CD4-positive, alpha-beta T cell treated with Interleukin-17A for 1 hour (primary cell): ENCODE measurements around the gene HPCAL4.

ENCODE experiments used
- DNase-seq: peaks from one replicate; pipeline ENCODE4 v3.0.0-alpha.2; 2020

Gene HPCAL4

GRCh38 chr1:39673215-39673614, 18.0 kb downstream of the HPCAL4 start:
- no peak for DNase-seq

GRCh38 chr1:39672551-39672947, 18.7 kb downstream of the HPCAL4 start:
- DNase-seq, result peak; percentile 51

- no peak for DNase-seq
Measured at GRCh38 chr1:39671793-39672550, 19.3 kb downstream of the HPCAL4 start, which contains the start of gene NT5C1A. Gene NT5C1A (minus strand): TSS chr1:39672107. CDS start chr1:39672038, 69 bp downstream.

- DNase-seq, result no peak
Measured at GRCh38 chr1:39671433-39671792, 19.8 kb downstream of the HPCAL4 start.

DNA sequence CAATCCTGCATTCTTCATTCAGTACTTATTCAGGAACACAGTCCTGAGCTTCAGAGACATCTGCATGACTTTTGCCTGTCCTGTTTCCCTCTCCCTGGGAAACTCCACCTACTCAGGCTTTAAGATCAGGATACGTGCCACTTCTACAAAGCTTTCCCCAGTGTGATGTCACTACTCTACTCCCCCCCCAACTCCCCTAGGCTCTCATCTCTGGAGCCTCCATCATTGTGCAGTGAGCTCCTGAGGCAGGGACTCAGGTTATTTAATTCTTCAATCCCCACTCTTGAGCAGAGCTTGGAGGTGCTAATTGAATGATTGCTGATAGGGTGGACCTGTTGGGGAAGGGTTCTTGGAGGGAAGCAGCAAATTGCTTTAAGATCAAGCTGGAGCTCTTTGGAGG, 20.5 kb downstream of the HPCAL4 start:
- no peak for DNase-seq

GRCh38 chr1:39668894-39669293, 22.3 kb downstream of the HPCAL4 start:
- DNase-seq, result no peak

DNA sequence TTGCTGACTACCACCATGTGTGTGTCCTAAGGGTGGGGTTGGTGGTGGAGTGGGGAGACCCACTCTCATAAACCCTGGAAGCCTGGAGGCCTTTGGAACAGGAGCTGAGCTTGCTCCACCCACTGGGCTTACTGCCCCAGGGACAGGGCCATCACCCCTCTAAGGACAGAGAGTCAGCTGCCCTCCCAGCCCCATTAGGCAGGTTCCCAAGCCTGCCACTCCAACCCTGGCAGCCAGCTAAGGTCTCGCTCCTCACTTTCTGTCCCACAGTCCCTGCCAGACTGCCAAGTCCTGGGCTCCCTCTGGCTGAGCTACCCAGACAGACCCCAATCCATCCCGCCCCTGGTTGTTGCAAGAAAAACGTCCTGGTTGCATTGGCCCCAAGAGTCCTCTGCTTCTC, 23.1 kb downstream of the HPCAL4 start:
- DNase-seq, result no peak

DNA sequence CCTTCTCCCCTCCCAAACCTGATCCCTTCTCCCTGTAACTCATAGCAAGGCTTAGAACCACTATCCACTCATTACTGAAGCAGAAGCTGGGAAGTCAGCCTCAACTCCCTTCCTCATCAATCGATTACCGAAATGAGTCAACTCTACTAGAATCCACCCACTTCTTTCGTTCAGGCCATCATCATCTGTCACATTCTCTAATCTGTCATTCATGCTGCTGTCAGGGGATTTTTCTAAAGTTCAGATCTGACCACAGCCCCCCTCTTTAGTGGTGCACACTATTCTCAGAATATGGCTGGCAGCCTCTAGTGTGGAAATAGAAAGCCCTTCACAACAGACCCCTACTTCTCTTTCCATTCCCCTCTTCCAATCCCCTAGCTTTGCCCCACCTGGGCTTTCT, 24.5 kb downstream of the HPCAL4 start:
- DNase-seq, result no peak

GRCh38 chr1:39663559-39663958, 27.7 kb downstream of the HPCAL4 start:
- DNase-seq, result no peak

DNA sequence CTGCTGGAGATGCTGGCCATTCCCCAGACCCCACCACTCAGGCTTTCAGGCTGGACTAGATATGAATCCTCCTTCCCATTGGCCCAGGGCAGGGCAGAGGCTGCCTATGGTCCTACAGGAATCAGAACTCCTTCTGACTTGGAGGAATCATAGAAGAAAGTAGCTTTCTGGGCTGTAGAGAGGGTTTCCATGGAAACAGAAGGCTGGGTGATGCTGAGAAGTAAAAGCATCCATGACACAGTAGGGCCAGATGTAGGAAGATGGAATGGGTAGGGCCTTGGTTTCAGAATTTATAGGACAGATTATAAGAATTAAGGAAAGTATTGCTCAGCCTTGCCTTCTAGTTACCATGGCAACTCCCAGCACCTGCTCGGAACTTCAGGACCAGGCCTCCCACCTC, 28.4 kb downstream of the HPCAL4 start:
- no peak for DNase-seq

GRCh38 chr1:39659538-39659937, 31.7 kb downstream of the HPCAL4 start:
- DNase-seq, result no peak

DNA sequence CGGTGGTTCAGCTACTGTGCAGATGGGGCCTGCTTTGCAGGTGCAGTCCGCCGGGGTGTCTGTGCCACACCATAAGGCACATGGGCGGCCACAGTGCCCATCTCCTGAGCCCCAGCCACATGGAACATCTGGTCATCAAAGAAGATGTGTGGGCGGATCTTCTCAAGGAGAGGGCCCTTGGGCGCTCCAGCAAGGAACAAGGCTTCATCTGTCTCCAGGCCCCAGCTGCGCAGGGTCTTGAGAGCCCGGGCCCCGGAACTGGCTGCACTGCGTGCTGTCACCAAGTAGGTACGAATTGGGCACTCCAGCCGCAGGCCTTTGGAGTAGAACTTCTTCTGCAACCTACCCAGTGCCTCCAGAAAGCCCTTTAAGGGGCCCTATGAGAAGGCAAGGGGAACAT, 32.1 kb downstream of the HPCAL4 start:
- no peak for DNase-seq

DNA sequence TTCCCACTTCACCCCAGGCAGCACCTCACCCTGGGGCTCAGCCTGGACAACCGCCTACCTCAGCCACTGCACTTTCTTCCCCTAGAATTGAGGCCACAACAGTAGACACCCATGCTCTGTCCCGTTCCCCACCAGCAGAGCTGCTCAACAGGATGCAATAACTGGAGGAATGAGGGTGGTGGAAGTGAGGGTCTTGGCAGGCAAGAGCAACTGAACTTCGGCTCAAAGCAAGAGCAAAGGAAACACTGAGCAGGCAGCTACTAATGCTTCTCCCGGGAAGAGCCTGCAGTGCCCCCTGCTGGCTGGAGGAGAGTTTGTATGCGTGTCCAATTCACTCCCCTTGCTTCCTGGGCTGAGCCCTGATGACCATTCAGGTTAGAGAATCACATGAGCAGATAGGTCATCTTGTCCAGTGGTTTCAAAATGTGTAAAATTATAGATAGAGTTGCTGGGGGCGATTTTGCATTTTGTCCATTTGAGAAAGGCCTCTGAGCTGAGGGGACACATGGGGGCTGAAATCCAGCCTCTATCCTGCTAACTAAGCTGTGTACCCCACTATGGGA, 33.2 kb downstream of the HPCAL4 start:
- DNase-seq, result peak; percentile 68

GRCh38 chr1:39657402-39657801, 33.8 kb downstream of the HPCAL4 start:
- DNase-seq, result no peak

DNA sequence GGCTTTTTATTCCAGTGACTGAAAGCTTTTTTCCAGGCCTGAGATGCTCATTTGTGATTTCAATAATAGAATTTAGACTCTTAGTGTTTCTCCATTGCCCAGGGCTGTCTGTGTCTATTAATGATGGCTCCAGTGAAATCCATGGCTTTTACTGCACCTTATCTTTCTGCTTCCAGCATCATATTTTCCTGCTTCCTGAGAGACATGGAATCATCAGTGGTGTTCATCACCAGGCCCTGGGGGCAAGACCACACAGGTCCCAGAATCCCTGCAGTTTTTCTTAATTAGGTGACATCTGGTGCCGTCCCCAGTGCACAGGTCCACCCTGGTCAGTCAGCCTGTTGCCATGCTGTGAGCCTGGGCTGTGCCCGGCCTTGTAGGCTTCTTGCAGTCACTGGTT, 34.8 kb downstream of the HPCAL4 start:
- no peak for DNase-seq

- DNase-seq, result no peak
Measured at GRCh38 chr1:39655578-39656268, 35.5 kb downstream of the HPCAL4 start.

- DNase-seq, result no peak
Measured at GRCh38 chr1:39654291-39654690, 36.9 kb downstream of the HPCAL4 start.

- DNase-seq, result peak; percentile 76
Measured at GRCh38 chr1:39653546-39654031, 37.6 kb downstream of the HPCAL4 start.

DNA sequence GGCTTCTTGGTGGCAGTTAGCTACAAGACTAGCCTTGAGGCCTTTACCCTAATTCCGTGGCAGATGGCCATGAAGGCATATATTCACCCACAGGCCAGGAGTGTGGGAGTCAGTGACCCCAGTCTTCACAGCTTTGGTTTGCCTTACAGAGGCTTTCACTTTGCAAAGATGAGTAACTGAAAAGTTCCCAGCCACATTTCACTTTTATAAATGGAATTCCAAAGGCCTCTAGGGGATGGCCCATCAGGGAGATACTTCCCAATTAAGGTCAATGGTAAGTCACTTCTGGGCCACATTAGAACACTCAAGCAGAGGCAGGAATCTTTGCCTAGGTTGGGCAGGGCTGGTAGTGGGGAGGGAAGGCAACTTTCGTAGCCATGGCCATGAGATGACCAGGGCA, 38.7 kb downstream of the HPCAL4 start:
- no peak for DNase-seq

DNA sequence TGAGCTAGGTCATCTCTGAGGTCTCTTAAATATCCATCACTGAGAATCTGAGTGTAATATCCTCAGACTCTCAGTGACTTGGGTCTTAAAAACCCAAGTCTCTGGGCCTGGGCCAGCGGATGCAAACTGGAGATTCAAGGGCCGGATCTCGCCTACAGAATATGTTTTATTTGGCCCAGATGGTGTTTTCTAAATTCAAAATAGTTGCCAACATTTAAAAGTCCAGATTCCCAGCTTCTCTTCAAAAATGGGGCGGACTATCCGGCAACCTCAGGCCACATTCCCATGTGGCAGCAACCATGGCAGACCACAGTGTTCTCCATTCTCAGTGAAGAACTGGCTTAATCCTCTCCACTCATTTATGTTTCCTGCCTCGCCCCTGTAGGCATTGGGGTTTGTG, 39.1 kb downstream of the HPCAL4 start:
- DNase-seq, result no peak

GRCh38 chr1:39650431-39650830, 40.8 kb downstream of the HPCAL4 start:
- no peak for DNase-seq

- DNase-seq, result no peak
Measured at GRCh38 chr1:39649636-39650185, 41.5 kb downstream of the HPCAL4 start.

GRCh38 chr1:39648496-39648895, 42.7 kb downstream of the HPCAL4 start:
- DNase-seq, result no peak

DNA sequence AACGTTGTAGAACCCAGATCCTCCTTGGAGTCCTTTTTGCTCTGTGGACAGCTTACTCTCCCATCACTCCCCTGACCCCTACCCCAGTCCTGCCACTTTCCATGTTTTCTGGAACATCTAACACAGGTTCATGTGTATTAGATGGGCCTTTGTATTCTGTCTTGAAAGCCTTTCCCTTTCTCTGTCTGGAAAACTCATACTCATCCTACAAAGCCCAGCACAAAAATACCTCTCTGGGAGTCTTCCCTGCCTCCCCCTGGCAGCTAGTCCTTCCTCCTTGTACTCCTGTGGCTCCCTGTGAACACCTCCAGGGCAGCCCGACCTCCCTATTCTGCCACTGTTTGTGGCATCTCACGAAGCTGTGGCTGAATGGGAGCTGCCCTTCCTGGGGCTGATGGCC, 44.0 kb downstream of the HPCAL4 start:
- DNase-seq, result no peak
